RKO (cell line): ENCODE data around the gene GABRG3.
"Not testable (repeated sequence)": the region's sequence is repeated elsewhere in the genome, so short reads cannot be mapped to it uniquely, and the experiment has no call there.

Source experiments
- DNase-seq: peaks from one replicate; pipeline ENCODE4 v3.0.0-alpha.2; 2016; ENCODE audit warnings: low spot score

GABRG3 gene

GRCh38 chr15:26996250-26996649 is 25.3 kb downstream of the GABRG3 start:
- no peak for DNase-seq

GRCh38 chr15:27003003-27003402 is 32.0 kb downstream of the GABRG3 start:
- DNase-seq = not testable (repeated sequence)

DNA sequence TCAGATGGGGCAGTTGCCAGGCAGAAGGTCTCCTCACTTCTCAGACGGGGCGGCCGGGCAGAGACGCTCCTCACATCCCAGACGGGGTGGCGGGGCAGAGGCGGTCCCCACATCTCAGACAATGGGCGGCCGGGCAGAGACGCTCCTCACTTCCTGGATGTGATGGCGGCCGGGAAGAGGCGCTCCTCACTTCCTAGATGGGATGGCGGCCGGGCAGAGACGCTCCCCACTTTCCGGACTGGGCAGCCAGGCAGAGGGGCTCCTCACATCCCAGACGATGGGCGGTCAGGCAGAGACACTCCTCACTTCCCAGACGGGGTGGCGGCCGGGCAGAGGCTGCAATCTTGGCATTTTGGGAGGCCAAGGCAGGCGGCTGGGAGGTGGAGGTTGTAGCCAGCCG is 33.2 kb downstream of the GABRG3 start:
- not testable (repeated sequence) for DNase-seq

- DNase-seq = peak; percentile 84
Observed at GRCh38 chr15:27017168-27017809, 46.3 kb downstream of the GABRG3 start.

- no peak for DNase-seq
Observed at GRCh38 chr15:27019687-27020086, 48.7 kb downstream of the GABRG3 start.

GRCh38 chr15:27025481-27025966 is 54.5 kb downstream of the GABRG3 start:
- DNase-seq = no peak

- DNase-seq = no peak
Observed at GRCh38 chr15:27027229-27027628, 56.2 kb downstream of the GABRG3 start.

- DNase-seq = no peak
Observed at GRCh38 chr15:27028858-27029477, 58.0 kb downstream of the GABRG3 start.

DNA sequence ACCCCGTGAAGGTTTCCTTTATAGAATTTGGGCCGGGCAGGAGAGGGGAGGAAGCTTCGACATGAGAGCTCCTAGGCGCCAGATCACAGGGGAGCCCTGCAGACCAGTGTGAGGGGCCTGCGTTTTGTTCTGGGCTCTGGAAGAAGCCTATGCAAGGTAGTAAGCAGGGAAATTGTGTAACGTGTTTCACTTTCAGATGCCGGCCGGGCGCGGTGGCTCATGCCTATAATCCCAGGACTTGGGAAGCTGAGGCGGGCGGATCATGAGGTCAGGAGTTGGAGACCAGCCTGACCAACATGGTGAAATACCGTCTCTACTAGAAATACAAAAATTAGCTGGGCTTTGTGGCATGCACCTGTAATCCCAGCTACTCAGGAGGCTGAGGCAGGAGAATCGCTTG is 65.2 kb downstream of the GABRG3 start:
- DNase-seq = no peak

DNA sequence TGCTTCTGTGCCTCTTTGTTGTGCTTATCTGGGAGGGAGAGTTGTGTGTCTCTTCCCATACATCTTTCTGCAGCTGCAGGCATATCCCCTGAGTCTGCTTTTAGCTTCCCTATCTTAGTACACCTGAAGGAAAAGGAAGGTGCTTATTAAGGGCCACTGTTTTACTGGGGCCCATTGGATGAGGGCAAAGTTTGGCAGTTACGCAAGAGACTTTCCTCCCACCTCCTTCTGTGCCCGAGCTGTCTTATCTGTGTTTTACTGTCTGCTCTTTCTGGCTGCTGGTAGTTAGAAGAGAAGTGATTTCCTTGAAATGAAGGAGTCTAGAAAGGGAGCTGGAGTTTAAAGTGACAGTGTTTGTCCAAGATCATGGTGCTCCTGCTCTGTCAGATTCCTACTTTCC is 66.5 kb downstream of the GABRG3 start:
- DNase-seq = no peak

- DNase-seq = no peak
Observed at GRCh38 chr15:27039152-27039551, 68.2 kb downstream of the GABRG3 start.

- no peak for DNase-seq
Observed at GRCh38 chr15:27042230-27042629, 71.2 kb downstream of the GABRG3 start.

- DNase-seq = no peak
Observed at GRCh38 chr15:27042646-27043045, 71.7 kb downstream of the GABRG3 start.

- DNase-seq = no peak
Observed at GRCh38 chr15:27043770-27044169, 72.8 kb downstream of the GABRG3 start.

DNA sequence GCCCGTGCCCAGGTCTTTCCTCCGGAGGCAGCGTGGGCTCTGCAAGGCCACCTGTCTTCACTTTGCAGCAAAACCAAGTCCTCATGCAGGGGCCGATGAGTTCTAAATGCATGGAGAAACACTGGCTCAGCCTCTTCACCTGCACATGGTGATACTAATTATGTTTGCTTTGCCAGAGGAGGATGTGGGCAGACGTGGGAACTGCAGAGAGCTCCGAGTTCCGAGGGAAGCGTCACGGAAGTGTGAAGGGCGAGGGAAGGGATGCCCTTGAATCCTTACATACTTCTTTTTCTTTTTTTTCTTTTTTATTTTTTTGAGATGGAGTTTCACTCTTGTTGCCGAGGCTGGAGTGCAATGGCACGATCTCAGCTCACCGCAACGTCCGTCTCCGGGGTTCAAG is 74.8 kb downstream of the GABRG3 start:
- DNase-seq = no peak

GRCh38 chr15:27046880-27047279 is 75.9 kb downstream of the GABRG3 start:
- DNase-seq = no peak

- no peak for DNase-seq
Observed at GRCh38 chr15:27050163-27050562, 79.2 kb downstream of the GABRG3 start.

DNA sequence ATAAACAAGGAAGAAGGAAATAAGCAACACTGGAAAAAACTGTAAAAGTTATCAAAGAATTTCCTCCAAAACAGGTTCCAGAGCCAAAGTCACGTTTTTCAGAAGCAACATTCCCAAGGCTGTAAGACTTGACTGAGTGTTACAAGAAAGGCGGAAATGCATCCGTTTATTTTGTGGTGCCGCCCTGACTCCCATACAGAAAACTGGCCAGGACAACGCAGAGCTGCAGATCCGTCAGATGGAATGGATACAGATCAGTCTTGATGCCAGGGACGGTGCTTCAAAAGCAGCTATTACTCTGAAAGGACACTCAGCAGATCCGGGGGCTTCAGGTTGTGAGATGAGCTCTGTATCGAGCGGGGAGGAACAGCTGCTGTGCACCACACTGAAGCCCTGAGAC is 83.4 kb downstream of the GABRG3 start:
- no peak for DNase-seq

DNA sequence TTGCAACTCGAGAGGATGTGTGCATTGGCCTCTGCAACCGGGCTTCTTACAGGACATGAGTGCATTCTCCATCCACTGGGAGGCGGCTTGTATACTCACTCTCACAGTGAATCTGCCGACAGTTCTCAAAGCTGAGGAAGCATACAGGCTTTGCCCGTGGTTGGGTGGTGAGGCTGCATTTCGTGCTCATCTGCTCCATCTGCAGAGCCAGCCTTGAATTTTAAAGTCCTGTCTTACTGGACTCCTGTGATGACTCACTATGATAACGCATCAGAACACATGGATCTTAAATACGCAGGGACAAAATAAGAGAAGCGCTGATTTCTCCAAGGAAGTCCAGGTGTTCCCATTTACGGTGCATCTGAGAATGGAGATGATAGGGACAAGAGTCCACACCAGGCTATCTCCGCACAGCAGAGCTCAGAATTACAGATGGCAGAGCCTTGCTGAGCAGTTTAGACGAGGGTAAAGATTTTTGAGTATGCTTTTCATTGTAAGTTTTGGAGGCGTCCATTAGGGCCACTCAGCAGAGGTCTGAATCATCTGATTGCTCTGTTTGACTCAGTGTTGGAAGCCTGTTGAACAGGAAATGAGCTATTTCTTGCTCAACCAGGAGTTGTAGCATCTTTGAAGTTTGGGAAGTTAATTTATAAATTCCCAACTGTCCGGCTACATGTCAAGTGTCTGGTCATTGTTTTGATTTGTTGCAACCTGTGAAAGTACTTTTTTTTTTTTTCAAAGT is 87.1 kb downstream of the GABRG3 start:
- peak; percentile 31 for DNase-seq

DNA sequence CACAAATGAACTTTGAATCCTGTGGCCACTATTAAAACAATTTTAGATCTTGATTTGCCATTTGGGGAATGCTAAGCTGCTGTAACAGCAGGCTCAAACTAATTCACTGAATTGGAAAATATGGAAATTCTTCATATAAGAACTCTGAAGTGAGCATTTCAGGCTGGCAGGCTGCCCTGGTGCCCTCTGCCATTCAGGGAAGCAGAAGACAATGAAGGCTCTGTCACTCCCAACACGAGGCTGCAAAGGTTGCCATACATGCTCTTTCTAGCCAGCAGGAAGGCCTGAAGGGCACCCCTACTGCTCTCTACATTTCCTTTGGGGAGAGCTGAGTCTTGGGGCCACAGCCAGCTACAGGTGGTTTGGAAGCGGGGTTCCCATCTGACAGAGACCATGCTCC is 88.0 kb downstream of the GABRG3 start:
- no peak for DNase-seq

DNA sequence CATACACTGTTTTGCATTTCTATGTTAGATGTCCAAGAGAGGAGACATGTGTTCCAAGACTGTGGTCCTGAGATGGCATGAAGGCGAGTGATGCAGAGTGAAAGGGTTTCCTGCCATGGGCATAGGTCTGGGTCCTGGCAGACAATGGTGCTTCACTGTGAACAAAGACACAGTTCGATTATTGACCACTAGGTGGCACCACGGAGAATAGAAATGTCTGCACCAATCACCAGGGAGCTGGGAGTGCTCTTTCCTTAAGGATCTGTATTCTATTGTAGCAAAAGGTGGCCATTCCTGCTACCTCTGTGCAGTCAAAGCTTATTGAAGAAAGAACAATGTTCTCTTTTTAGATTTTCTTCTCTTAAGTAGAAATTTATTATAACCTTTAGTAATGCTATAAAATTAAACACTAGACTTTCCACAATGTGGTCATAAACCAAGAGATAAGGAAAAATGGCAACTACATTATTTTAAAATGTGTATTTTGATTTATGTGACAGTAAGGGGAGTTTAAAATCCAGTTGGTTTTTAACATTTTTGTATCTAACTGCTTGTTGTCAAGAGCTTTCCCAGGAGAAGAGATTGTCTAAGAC is 88.7 kb downstream of the GABRG3 start:
- peak; percentile 47 for DNase-seq

DNA sequence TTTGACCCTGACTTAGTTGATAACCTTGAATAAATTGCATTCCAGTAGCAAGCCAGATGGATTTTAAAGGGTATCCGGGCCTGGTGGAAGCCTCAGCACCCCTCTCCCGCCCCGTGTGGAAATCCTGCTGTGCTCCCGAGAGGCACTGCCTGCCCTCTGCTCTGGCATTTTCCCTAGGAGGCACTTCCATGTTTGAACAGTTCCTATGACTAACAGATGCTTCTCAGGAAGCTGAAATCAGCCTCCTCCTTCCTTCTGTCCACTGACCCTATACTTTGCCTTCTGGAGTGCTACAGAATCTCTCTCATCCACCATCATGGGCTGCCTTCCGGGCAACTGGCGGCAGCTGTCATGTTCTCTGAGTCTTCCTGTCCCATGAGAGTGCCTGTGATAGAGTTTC is 90.8 kb downstream of the GABRG3 start:
- DNase-seq = no peak

GRCh38 chr15:27062951-27063350 is 92.0 kb downstream of the GABRG3 start:
- no peak for DNase-seq
